Hindlimb muscle (tissue), 1 donor: ENCODE measurements around the gene OTUD4. TPM values are rescaled to one million over a fixed set of nuclear protein-coding genes. Genes with fewer than 3 reads are reported as not detected.

ENCODE experiments used
- DNase-seq: peaks from one replicate; pipeline ENCODE4 v3.0.0-alpha.2; 2013
- polyA plus RNA-seq: library from polyadenylated mRNA; unstranded; fragments of 120-200 nt; gene quantifications from one replicate; pipeline ENCODE4 v1.2.1, GENCODE V29; 2013; ENCODE audit not compliant: insufficient read length

The OTUD4 gene
- polyA plus RNA-seq, 1 donor = 82.6 TPM

GRCh38 chr4:145125396-145125795 lies 55.0 kb downstream of the OTUD4 start:
- DNase-seq = no peak

DNA sequence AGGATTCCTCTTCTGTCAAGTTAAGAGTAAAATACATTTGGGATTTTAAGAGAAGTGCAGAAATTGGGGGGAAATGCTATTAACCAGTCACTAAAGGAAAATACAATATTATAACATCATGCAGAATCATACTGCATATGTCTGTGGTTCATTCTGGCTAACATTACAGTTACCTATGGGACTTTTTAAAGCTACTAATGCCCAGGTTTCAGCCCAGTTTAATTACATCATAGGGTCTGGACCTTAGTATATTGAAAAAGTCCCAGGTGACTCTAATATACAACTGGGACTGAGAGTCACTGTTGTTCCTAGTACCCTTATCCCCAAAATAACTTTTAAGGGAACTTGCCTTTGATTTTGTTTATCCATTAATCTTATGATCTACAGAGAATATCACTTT lies 72.3 kb downstream of the OTUD4 start:
- no peak for DNase-seq

- no peak for DNase-seq
Observed at GRCh38 chr4:145107126-145107525, 73.3 kb downstream of the OTUD4 start.

- DNase-seq = no peak
Observed at GRCh38 chr4:145103496-145103895, 76.9 kb downstream of the OTUD4 start.

- no peak for DNase-seq
Observed at GRCh38 chr4:145102619-145103018, 77.8 kb downstream of the OTUD4 start.

- DNase-seq = no peak
Observed at GRCh38 chr4:145101091-145101490, 79.3 kb downstream of the OTUD4 start.

- DNase-seq = no peak
Observed at GRCh38 chr4:145099653-145100052, 80.7 kb downstream of the OTUD4 start.

DNA sequence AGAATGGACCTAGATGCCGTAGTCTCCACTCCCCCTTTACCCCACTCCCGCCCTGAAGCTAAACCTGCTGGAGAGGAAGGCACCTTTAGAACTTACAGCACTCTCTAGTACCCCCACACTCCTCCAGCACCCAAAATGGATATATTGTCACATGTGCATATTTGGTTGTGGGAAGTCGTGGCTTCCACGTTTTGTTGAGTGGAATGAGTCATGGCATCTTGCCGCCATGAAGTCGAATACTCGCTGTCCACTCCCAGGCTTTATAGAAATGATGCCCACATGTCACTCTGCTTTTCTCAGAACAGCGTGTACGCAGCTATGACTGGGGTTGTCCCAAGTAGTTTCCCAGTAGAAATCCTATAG lies 81.7 kb downstream of the OTUD4 start:
- peak; percentile 51 for DNase-seq

GRCh38 chr4:145097821-145098674 lies 82.3 kb downstream of the OTUD4 start, which contains the start of the genes ABCE1 and ANAPC10:
ABCE1 (plus strand) TSS chr4:145098311; CDS start chr4:145104413, 6,102 bp downstream.
ANAPC10 (minus strand) TSS chr4:145098196; CDS start chr4:145096099, 2,097 bp downstream.
- DNase-seq = peak; percentile 98

- DNase-seq = no peak
Observed at GRCh38 chr4:145097331-145097820, 83.0 kb downstream of the OTUD4 start.

- DNase-seq = no peak
Observed at GRCh38 chr4:145093638-145094037, 86.8 kb downstream of the OTUD4 start.

GRCh38 chr4:145090380-145090779 lies 90.0 kb downstream of the OTUD4 start:
- no peak for DNase-seq

DNA sequence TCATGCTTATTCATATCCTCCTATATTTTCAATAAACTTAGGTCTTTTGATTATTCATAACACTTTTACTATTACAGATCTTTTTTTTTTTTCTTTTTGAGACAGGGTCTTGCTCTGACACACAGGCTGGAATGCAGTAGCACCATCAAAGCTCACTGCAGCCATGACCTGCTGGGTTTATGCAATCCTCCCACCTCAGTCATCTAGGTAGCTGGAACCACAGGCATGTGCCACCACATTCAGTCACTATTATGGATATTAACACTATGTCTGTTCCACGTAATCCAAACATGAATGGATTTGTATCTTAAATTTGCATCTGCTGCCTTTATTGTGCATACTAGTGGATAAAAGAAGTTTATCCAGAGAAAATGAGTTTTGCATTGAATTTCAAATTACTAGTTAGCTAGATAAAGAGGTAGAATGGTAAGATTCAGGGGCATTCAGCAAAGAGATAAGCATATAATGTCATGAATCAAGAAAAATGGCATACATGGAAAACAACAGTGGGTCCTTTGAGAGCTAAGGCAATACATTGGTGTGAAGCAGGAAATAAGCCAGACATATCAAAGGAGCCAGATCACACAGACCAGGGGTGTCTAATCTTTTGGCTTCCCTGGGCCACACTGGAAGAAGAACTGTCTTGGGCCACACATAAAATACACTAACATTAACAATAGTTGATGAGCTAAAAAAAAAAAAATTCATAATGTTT lies 96.3 kb downstream of the OTUD4 start:
- DNase-seq = no peak

Other genes starting within 250 kb of the OTUD4 start
- gene ANAPC10, start 82.4 kb downstream of the OTUD4 start, polyA plus RNA-seq = 14.7 TPM
- 49.8 TPM for gene ABCE1, start 82.3 kb downstream of the OTUD4 start, polyA plus RNA-seq